ENCODE results near the gene NDUFA11. TPM values are rescaled to one million over a fixed set of nuclear protein-coding genes. Genes with fewer than 3 reads are reported as not detected.

Gene NDUFA11
- total RNA-seq, 2 experiments from 2014 or later: 280 to 293 TPM

DNA sequence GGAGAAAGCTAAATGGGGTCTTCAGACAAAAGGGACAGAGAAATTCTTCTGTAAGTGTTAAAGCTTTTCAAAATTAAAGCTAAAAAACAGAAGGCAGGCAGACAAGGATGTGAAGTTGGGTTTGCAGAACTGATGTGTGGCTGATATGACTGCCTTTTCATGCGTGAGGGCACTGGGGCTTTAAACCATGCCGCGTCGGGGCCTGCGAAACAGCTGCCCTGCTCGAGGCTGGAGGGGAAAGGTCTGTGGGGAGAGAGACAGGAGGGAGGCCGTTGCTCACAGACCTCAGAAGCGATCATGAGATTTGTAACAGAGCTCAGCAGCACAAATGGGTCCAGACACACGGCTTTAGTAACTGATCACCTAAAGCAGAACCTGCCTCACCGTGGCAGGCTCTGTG is 34.0 kb upstream of the NDUFA11 start:
- ChIA-PET CTCF (ENCODE audit: unreplicated experiment) (no interaction called here), POLR2A (interaction anchor here (1.4 kb wide), 1 partner anchor 109 kb away, joined by 3 read pairs; no protein-coding TSS in a partner anchor)
- Histone ChIP-seq H3K27ac (ENCODE audit: low read depth, low read length, poor library complexity, severe bottlenecking) (no peak overlapping the region), H4K20me1 (ENCODE audit: insufficient read depth, low read length) (no peaks in the 10 kb centered on the region), H3K9me3 (ENCODE audit: low read length) (no peaks in the 10 kb centered on the region), H3K4me1 (ENCODE audit: insufficient read depth, low read length, poor library complexity, severe bottlenecking) (no peaks in the 10 kb centered on the region), H3K9me2 (ENCODE audit: insufficient read depth, low read length) (no peaks in the 10 kb centered on the region), H2AFZ (ENCODE audit: low read length) (no peak overlapping the region), H3K4me2 (ENCODE audit: low read length) (no peak overlapping the region), H3K36me3 (ENCODE audit: insufficient read depth, low read length) (peaks cover 78% of the 10 kb centered on the region), H3K79me2 (ENCODE audit: insufficient read depth, low read depth, low read length) (no peaks in the 10 kb centered on the region), H3K4me3 (ENCODE audit: low read depth, low read length, poor library complexity, severe bottlenecking) (no peak overlapping the region)
- no peak for DNase-seq (ENCODE audit: low spot score)
- intact Hi-C loops (cut with micrococcal nuclease; ENCODE audit: unreplicated experiment): no loop called here
- BruUV-seq (replicated peaks): no TSS peak
- no peak for TF ChIP-seq EZH2phosphoT487 (IDR thresholded peaks at IDR 0.05; ENCODE audit: borderline replicate concordance, low read depth, low read length)
- TF ChIP-seq, protein P1, sequence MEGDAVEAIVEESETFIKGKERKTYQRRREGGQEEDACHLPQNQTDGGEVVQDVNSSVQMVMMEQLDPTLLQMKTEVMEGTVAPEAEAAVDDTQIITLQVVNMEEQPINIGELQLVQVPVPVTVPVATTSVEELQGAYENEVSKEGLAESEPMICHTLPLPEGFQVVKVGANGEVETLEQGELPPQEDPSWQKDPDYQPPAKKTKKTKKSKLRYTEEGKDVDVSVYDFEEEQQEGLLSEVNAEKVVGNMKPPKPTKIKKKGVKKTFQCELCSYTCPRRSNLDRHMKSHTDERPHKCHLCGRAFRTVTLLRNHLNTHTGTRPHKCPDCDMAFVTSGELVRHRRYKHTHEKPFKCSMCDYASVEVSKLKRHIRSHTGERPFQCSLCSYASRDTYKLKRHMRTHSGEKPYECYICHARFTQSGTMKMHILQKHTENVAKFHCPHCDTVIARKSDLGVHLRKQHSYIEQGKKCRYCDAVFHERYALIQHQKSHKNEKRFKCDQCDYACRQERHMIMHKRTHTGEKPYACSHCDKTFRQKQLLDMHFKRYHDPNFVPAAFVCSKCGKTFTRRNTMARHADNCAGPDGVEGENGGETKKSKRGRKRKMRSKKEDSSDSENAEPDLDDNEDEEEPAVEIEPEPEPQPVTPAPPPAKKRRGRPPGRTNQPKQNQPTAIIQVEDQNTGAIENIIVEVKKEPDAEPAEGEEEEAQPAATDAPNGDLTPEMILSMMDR (conservative IDR thresholded peaks at IDR 0.05; ENCODE audit: low read length): no peak

DNA sequence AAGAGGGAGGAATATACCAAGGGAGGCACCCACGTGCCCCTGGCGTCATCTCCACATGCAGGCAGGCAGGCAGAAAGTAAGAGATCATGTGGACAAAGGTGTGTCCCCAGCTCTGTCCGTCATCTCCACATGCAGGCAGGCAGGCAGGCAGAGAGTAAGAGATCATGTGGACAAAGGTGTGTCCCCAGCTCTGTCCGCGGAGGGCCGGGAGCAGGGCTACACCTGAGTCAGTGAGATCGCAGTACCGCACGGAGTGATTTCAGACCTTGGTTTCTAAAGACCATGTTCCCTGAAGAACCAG is 32.7 kb upstream of the NDUFA11 start:
- no peaks in the 10 kb centered on the region for H3K9me3 ChIP-seq (ENCODE audit: low read length)
- H3K36me3 ChIP-seq (ENCODE audit: insufficient read depth, low read length): peaks cover 85% of the 10 kb centered on the region
- H3K9me2 ChIP-seq (ENCODE audit: insufficient read depth, low read length): no peaks in the 10 kb centered on the region
- intact Hi-C loops (cut with micrococcal nuclease; ENCODE audit: unreplicated experiment): no loop called here
- CTCF ChIA-PET (ENCODE audit: unreplicated experiment): no interaction called here
- H3K4me3 ChIP-seq (ENCODE audit: low read depth, low read length, poor library complexity, severe bottlenecking): no peak overlapping the region
- BruUV-seq (replicated peaks): no TSS peak
- no peaks in the 10 kb centered on the region for H3K79me2 ChIP-seq (ENCODE audit: insufficient read depth, low read depth, low read length)
- H3K4me2 ChIP-seq (ENCODE audit: low read length): no peak overlapping the region
- no peak overlapping the region for H3K27ac ChIP-seq (ENCODE audit: low read depth, low read length, poor library complexity, severe bottlenecking)
- H2AFZ ChIP-seq (ENCODE audit: low read length): no peak overlapping the region
- no peaks in the 10 kb centered on the region for H4K20me1 ChIP-seq (ENCODE audit: insufficient read depth, low read length)
- no peaks in the 10 kb centered on the region for H3K4me1 ChIP-seq (ENCODE audit: insufficient read depth, low read length, poor library complexity, severe bottlenecking)
- POLR2A ChIA-PET: interaction anchor here (2.0 kb wide), 1 partner anchor 32 kb away, joined by 5 read pairs; the partner anchor contains the start of gene NDUFA11
- no peak for DNase-seq (ENCODE audit: low spot score)
- TF ChIP-seq, protein P1 (conservative IDR thresholded peaks at IDR 0.05; ENCODE audit: low read length): no peak
- TF ChIP-seq EZH2phosphoT487 (IDR thresholded peaks at IDR 0.05; ENCODE audit: borderline replicate concordance, low read depth, low read length): no peak

DNA sequence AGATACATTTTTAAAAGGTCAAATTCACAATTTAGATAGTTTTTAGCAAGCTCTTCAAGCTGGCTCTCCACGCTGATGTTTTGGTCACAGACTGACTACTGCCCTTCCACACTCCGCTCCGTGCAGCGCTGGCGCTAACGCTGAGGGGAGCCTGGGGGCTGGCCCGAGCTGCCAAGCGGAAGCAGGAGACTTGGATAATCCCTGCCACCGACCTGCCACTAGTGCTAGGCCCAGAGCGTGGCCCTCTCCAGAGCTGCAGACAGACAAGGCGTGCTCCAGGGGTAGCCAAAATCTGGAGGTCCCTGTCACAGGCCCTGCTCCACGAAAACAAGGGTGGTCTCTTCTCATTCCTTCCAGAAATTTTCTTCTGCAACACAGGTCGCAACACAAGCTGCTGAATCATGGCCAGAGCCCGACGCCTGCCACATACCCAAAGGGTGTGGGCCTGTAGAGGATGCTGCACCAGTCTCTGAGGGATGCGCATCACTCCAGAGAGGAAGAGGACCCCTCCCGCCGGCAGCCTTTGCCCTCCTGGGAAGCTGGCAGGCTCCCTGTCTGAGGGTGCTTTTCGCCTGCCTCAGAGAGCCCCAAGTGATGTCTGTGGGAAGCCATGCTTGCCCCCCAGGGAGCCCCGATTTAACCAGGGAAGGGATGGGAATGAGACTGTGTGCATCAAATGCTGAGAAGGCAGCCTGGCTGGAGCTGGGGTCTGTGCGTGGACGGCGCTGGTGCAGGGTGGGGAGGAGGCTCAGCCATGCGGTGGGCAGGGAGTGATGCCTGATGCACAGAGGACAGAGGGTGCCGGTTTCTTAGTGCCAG is 32.1 kb upstream of the NDUFA11 start:
- CTCF ChIA-PET (ENCODE audit: unreplicated experiment): no interaction called here
- no peak overlapping the region for H3K4me3 ChIP-seq (ENCODE audit: low read depth, low read length, poor library complexity, severe bottlenecking)
- no peak for DNase-seq (ENCODE audit: low spot score)
- no peak for TF ChIP-seq EZH2phosphoT487 (IDR thresholded peaks at IDR 0.05; ENCODE audit: borderline replicate concordance, low read depth, low read length)
- TF ChIP-seq, protein P1 (conservative IDR thresholded peaks at IDR 0.05; ENCODE audit: low read length): no peak
- no peaks in the 10 kb centered on the region for H3K79me2 ChIP-seq (ENCODE audit: insufficient read depth, low read depth, low read length)
- H3K4me2 ChIP-seq (ENCODE audit: low read length): no peak overlapping the region
- BruUV-seq (replicated peaks): no TSS peak
- H3K27ac ChIP-seq (ENCODE audit: low read depth, low read length, poor library complexity, severe bottlenecking): no peak overlapping the region
- no peaks in the 10 kb centered on the region for H3K9me2 ChIP-seq (ENCODE audit: insufficient read depth, low read length)
- POLR2A ChIA-PET: interaction anchor here (2.0 kb wide), 1 partner anchor 32 kb away, joined by 5 read pairs; the partner anchor contains the start of gene NDUFA11
- no peaks in the 10 kb centered on the region for H4K20me1 ChIP-seq (ENCODE audit: insufficient read depth, low read length)
- no peak overlapping the region for H2AFZ ChIP-seq (ENCODE audit: low read length)
- no peaks in the 10 kb centered on the region for H3K4me1 ChIP-seq (ENCODE audit: insufficient read depth, low read length, poor library complexity, severe bottlenecking)
- H3K9me3 ChIP-seq (ENCODE audit: low read length): no peaks in the 10 kb centered on the region
- intact Hi-C loops (cut with micrococcal nuclease; ENCODE audit: unreplicated experiment): no loop called here
- H3K36me3 ChIP-seq (ENCODE audit: insufficient read depth, low read length): peaks cover 85% of the 10 kb centered on the region

All from OCI-LY7 (cell line).